Breast epithelium (tissue), 4 donors: ENCODE data around the gene DERL3. TPM values are rescaled to one million over a fixed set of nuclear protein-coding genes. Genes with fewer than 3 reads are reported as not detected.
"Not testable (repeated sequence)": the region's sequence is repeated elsewhere in the genome, so short reads cannot be mapped to it uniquely, and the experiment has no call there.

Experiments used
- DNase-seq, 2 donors: peaks; one replicate each; pipeline ENCODE4 v3.0.0-alpha.2; 2019; ENCODE audit warnings: low spot score in 2 of 2
- H3K27ac ChIP-seq, 2 donors: fragments of 200-600 bp; sonication (generic) in 1 of 2; one replicate each; pipeline ENCODE4 v1.5.1; 2016 to 2019; ENCODE audit warnings: mild to moderate bottlenecking in 1 of 2
- H3K27me3 ChIP-seq, 2 donors: fragments of 200-600 bp; sonication (generic) in 1 of 2; one replicate each; pipeline versions ENCODE4 v1.5.1 to v1.6.0; 2017 to 2019; ENCODE audit warnings: control low read depth in 1 of 2, mild to moderate bottlenecking in 1 of 2
- H3K36me3 ChIP-seq: fragments of 200-600 bp; one replicate; pipeline ENCODE4 v1.5.1; 2019
- H3K4me1 ChIP-seq, 2 donors: fragments of 200-600 bp; sonication (generic); one replicate each; pipeline ENCODE4 v1.5.1; 2016 to 2019; ENCODE audit warnings: control low read depth in 1 of 2
- H3K4me3 ChIP-seq, 3 donors: fragments of 200-600 bp; sonication (generic); 1 replicate in 2 of 3; 2 replicates in 1 of 3; pipeline ENCODE4 v1.5.1; 2016 to 2019; ENCODE audit warnings: mild to moderate bottlenecking in 3 of 3, moderate library complexity in 2 of 3
- H3K9me3 ChIP-seq, 2 donors: fragments of 200-600 bp; sonication (generic) in 1 of 2; one replicate each; pipeline ENCODE4 v1.5.1; 2016 to 2019; ENCODE audit warnings: control low read depth in 1 of 2
- CTCF ChIP-seq, 3 donors: fragments of 450-650 bp; IDR thresholded peaks; one replicate each; pipeline ENCODE4 v1.5.1; 2016 to 2017; ENCODE audit warnings: antibody characterized with exemption in 3 of 3, mild to moderate bottlenecking in 3 of 3, moderate library complexity in 3 of 3
- POLR2A ChIP-seq: fragments of 450-650 bp; IDR thresholded peaks from one replicate; pipeline ENCODE4 v1.6.1; 2016; ENCODE audit warnings: antibody characterized with exemption, mild to moderate bottlenecking, moderate library complexity
- POLR2AphosphoS5 ChIP-seq, 3 donors: sonication (generic); formaldehyde crosslinking; IDR thresholded peaks; one replicate each; pipeline ENCODE4 v1.6.1; 2017; ENCODE audit warnings: antibody characterized with exemption in 3 of 3
- intact Hi-C: fragments of 100-400 bp; cut with DNase I; formaldehyde crosslinking; loops from one replicate; pipeline ENCODE4 v1.15.1; 2023; ENCODE audit warnings: low total_unique reads
- total RNA-seq, 3 donors: library from RNA; depleted of rRNA; stranded (reverse); fragments of >200 nt; gene quantifications; one replicate each; pipeline ENCODE4 v1.1.0, GENCODE V29; 2016

DERL3 gene
- total RNA-seq, 3 donors from 2014 or later = 0.48 to 6.6 (median 2.8) TPM

- no peak for DNase-seq
- intact Hi-C loops = no loop called here
- Histone ChIP-seq H3K36me3 (no peaks in the 10 kb centered on the region), H3K4me3 (no peak overlapping the region), H3K27me3 (no peaks in the 10 kb centered on the region), H3K4me1 (no peaks in the 10 kb centered on the region), H3K27ac (no peak overlapping the region), H3K9me3 (no peaks in the 10 kb centered on the region)
- no peak for TF ChIP-seq CTCF (IDR thresholded peaks at IDR 0.05)
- TF ChIP-seq POLR2A = no peak
- TF ChIP-seq POLR2AphosphoS5 (IDR thresholded peaks at IDR 0.05) = no peak
Observed at GRCh38 chr22:23877566-23877965, 38.8 kb upstream of the DERL3 start.

- Histone ChIP-seq H3K4me1 (no peaks in the 10 kb centered on the region), H3K27ac (no peak overlapping the region), H3K36me3 (no peaks in the 10 kb centered on the region), H3K4me3 (no peak overlapping the region), H3K27me3 (no peaks in the 10 kb centered on the region), H3K9me3 (no peaks in the 10 kb centered on the region)
- intact Hi-C loops = no loop called here
- TF ChIP-seq POLR2AphosphoS5 (IDR thresholded peaks at IDR 0.05) (no peak), CTCF (IDR thresholded peaks at IDR 0.05) (no peak), POLR2A (no peak)
- DNase-seq = no peak
Observed at GRCh38 chr22:23875801-23876200, 37.0 kb upstream of the DERL3 start.

DNA sequence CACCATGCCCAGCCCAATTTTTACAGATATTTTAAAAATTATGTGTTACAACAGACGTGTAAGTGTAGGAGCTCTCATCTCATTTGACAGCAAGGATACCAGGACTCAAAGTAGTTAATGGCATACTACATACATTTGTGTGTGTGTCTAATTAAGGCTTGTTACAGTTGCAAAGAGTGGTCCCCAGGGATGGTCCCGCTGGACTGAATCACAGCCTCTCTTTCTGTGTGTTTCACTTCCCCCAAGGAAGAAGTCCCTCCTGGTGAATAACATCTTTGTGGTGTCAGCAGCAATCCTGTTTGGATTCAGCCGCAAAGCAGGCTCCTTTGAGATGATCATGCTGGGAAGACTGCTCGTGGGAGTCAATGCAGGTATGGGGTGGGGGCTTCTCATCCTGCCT is 36.1 kb upstream of the DERL3 start:
- Histone ChIP-seq H3K4me1 (no peaks in the 10 kb centered on the region), H3K27me3 (no peaks in the 10 kb centered on the region), H3K36me3 (no peaks in the 10 kb centered on the region), H3K9me3 (no peaks in the 10 kb centered on the region), H3K4me3 (no peak overlapping the region), H3K27ac (no peak overlapping the region)
- DNase-seq = no peak
- intact Hi-C loops = no loop called here
- TF ChIP-seq POLR2AphosphoS5 (IDR thresholded peaks at IDR 0.05) (no peak), CTCF (IDR thresholded peaks at IDR 0.05) (no peak), POLR2A (no peak)

DNA sequence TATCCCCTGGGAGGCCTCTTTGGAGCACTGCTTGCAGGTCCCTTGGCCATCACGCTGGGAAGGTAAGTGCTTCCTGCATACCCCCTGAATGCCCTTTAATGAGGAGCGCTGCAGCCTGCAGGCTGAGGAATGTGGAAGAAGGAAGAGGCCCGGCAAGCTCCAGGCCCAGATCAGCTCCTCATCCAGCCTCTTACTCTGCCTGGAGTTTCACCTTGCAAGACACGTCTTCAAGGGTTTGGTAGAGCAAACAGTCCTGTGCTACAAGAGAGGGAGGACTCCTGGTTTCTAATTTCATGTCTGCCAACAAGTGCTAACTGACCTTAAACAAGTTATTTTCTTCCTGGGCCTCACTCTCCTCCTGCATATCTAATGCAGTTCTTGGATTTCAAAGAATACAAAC is 29.8 kb upstream of the DERL3 start:
- intact Hi-C loops = no loop called here
- no peak for DNase-seq
- no peaks in the 10 kb centered on the region for H3K9me3 ChIP-seq
- H3K27me3 ChIP-seq = no peaks in the 10 kb centered on the region
- no peak overlapping the region for H3K4me3 ChIP-seq
- H3K36me3 ChIP-seq = no peaks in the 10 kb centered on the region
- no peaks in the 10 kb centered on the region for H3K4me1 ChIP-seq
- no peak for TF ChIP-seq CTCF (IDR thresholded peaks at IDR 0.05)
- no peak for TF ChIP-seq POLR2AphosphoS5 (IDR thresholded peaks at IDR 0.05)
- no peak for TF ChIP-seq POLR2A
- H3K27ac ChIP-seq = no peak overlapping the region

- H3K4me1 ChIP-seq, H3K27me3 ChIP-seq, H3K9me3 ChIP-seq, H3K4me3 ChIP-seq, H3K27ac ChIP-seq, intact Hi-C loops, H3K36me3 ChIP-seq, DNase-seq: not testable (repeated sequence)
Observed at GRCh38 chr22:23864499-23865154, 25.8 kb upstream of the DERL3 start.

- no peak for TF ChIP-seq POLR2A
- peak in 1 of 3 donors; percentile 14 for TF ChIP-seq CTCF (IDR thresholded peaks at IDR 0.05)
- no peak for TF ChIP-seq POLR2AphosphoS5 (IDR thresholded peaks at IDR 0.05)
- Histone ChIP-seq H3K36me3 (no peaks in the 10 kb centered on the region), H3K27ac (no peak overlapping the region), H3K27me3 (no peaks in the 10 kb centered on the region), H3K4me1 (no peaks in the 10 kb centered on the region), H3K4me3 (no peak overlapping the region), H3K9me3 (no peaks in the 10 kb centered on the region)
- intact Hi-C loops = no loop called here
- no peak for DNase-seq
Observed at GRCh38 chr22:23862103-23862502, 23.3 kb upstream of the DERL3 start.

DNA sequence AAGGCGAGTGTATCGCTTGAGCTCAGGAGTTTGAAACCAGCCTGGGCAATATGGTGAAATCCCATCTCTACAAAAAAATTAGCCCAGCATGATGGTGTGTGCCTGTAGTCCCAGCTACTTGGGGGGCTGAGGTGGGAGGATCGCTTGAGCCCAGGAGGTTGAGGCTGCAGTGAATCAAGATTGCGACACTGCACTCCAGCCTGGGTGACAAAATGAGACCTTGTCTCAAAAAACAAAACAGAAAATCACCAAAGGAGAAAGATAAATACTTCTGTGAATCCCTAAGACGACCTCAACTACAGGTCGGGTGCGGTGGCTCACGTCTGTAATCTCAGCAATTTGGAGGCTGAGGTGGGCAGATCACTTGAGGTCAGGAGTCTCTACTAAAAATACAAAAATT is 21.4 kb upstream of the DERL3 start:
- H3K27me3 ChIP-seq, H3K4me1 ChIP-seq, intact Hi-C loops, H3K9me3 ChIP-seq, H3K36me3 ChIP-seq, H3K27ac ChIP-seq, DNase-seq, H3K4me3 ChIP-seq: not testable (repeated sequence)
